ENCODE results near the gene SKIC2.
A peak's percentile ranks its signal among the peaks of the same experiment; 100 is the strongest.
"Not testable (repeated sequence)": the region's sequence is repeated elsewhere in the genome, so short reads cannot be mapped to it uniquely, and the experiment has no call there.

SKIC2 gene

GRCh38 chr6:31958741-31959739 lies at the start of gene SKIC2, which contains the start of gene NELFE:
Gene SKIC2, plus strand, starts transcription at chr6:31959175. Its CDS starts 18 bp downstream, at chr6:31959193.
Gene NELFE, minus strand, starts transcription at chr6:31958971. Its CDS starts 525 bp downstream, at chr6:31958446.
- peak within 1 kb of the TSS; percentile 82 for H3K4me3 ChIP-seq (ENCODE audit: low read depth, low read length)

GRCh38 chr6:31909298-31909697 lies 49.7 kb upstream of the SKIC2 start:
- not testable (repeated sequence) for H3K4me3 ChIP-seq (ENCODE audit: low read depth, low read length)

- no peak overlapping the region for H3K4me3 ChIP-seq (ENCODE audit: low read depth, low read length)
Measured at GRCh38 chr6:31911826-31912585, 47.0 kb upstream of the SKIC2 start.

- H3K4me3 ChIP-seq (ENCODE audit: low read depth, low read length) = no peak overlapping the region
Measured at GRCh38 chr6:31915351-31915750, 43.6 kb upstream of the SKIC2 start.

- H3K4me3 ChIP-seq (ENCODE audit: low read depth, low read length) = no peak overlapping the region
Measured at GRCh38 chr6:31915756-31916155, 43.2 kb upstream of the SKIC2 start.

- no peak overlapping the region for H3K4me3 ChIP-seq (ENCODE audit: low read depth, low read length)
Measured at GRCh38 chr6:31918069-31918720, 40.8 kb upstream of the SKIC2 start.

- H3K4me3 ChIP-seq (ENCODE audit: low read depth, low read length) = no peak overlapping the region
Measured at GRCh38 chr6:31919624-31920303, 39.2 kb upstream of the SKIC2 start.

- H3K4me3 ChIP-seq (ENCODE audit: low read depth, low read length) = no peak overlapping the region
Measured at GRCh38 chr6:31920811-31921210, 38.2 kb upstream of the SKIC2 start.

GRCh38 chr6:31922942-31923341 lies 36.0 kb upstream of the SKIC2 start:
- no peak overlapping the region for H3K4me3 ChIP-seq (ENCODE audit: low read depth, low read length)

- H3K4me3 ChIP-seq (ENCODE audit: low read depth, low read length) = no peak within 1 kb of the TSS
Measured at GRCh38 chr6:31927242-31927862, 31.6 kb upstream of the SKIC2 start, which contains the start of gene C2. Gene C2, plus strand, starts transcription at chr6:31927717. Its CDS starts 36 bp downstream, at chr6:31927753.

- no peak overlapping the region for H3K4me3 ChIP-seq (ENCODE audit: low read depth, low read length)
Measured at GRCh38 chr6:31927863-31928671, 30.9 kb upstream of the SKIC2 start.

- no peak overlapping the region for H3K4me3 ChIP-seq (ENCODE audit: low read depth, low read length)
Measured at GRCh38 chr6:31928672-31928939, 30.4 kb upstream of the SKIC2 start.

GRCh38 chr6:31930962-31931361 lies 28.0 kb upstream of the SKIC2 start:
- H3K4me3 ChIP-seq (ENCODE audit: low read depth, low read length) = no peak overlapping the region

- H3K4me3 ChIP-seq (ENCODE audit: low read depth, low read length) = not testable (repeated sequence)
Measured at GRCh38 chr6:31932137-31932536, 26.8 kb upstream of the SKIC2 start.

- no peak overlapping the region for H3K4me3 ChIP-seq (ENCODE audit: low read depth, low read length)
Measured at GRCh38 chr6:31933537-31933936, 25.4 kb upstream of the SKIC2 start.

GRCh38 chr6:31935021-31935420 lies 24.0 kb upstream of the SKIC2 start:
- no peak overlapping the region for H3K4me3 ChIP-seq (ENCODE audit: low read depth, low read length)

GRCh38 chr6:31935823-31936222 lies 23.2 kb upstream of the SKIC2 start:
- H3K4me3 ChIP-seq (ENCODE audit: low read depth, low read length) = no peak overlapping the region

- no peak overlapping the region for H3K4me3 ChIP-seq (ENCODE audit: low read depth, low read length)
Measured at GRCh38 chr6:31940256-31940664, 18.7 kb upstream of the SKIC2 start.

- no peak overlapping the region for H3K4me3 ChIP-seq (ENCODE audit: low read depth, low read length)
Measured at GRCh38 chr6:31943742-31944141, 15.2 kb upstream of the SKIC2 start.

- no peak overlapping the region for H3K4me3 ChIP-seq (ENCODE audit: low read depth, low read length)
Measured at GRCh38 chr6:31945154-31945506, 13.8 kb upstream of the SKIC2 start.
